ENCODE measurements around the gene DUSP22.

Gene DUSP22

GRCh38 chr6:268394-268935, 23.8 kb upstream of the DUSP22 start:
- H3K27ac ChIP-seq (ENCODE audit: low read depth, low read length) = no peak overlapping the region
- H3K4me1 ChIP-seq (ENCODE audit: control insufficient read depth, low read length) = no peaks in the 10 kb centered on the region
- no peak overlapping the region for H3K4me3 ChIP-seq (ENCODE audit: low read length)
- no peaks in the 10 kb centered on the region for H4K20me1 ChIP-seq (ENCODE audit: control insufficient read depth, insufficient read depth, low read depth, low read length)
- no peak overlapping the region for H3K4me2 ChIP-seq (ENCODE audit: low read length)
- no peaks in the 10 kb centered on the region for H3F3A ChIP-seq (ENCODE audit: control insufficient read depth, insufficient read depth)
- no peaks in the 10 kb centered on the region for H3K9me2 ChIP-seq (replicated peaks; ENCODE audit: control insufficient read depth, low read length)
- peaks cover 5% of the 10 kb centered on the region; the same call in 1 of the 2 replicates for H3K27me3 ChIP-seq (ENCODE audit: control insufficient read depth, low read length)
- H3K79me2 ChIP-seq (ENCODE audit: control insufficient read depth, low read length) = no peaks in the 10 kb centered on the region
- no peaks in the 10 kb centered on the region for H3K36me3 ChIP-seq (ENCODE audit: control insufficient read depth, low read length)
- no peaks in the 10 kb centered on the region for H3K9me3 ChIP-seq (ENCODE audit: control insufficient read depth, insufficient read depth, low read length)
- TF ChIP-seq CTCF (IDR thresholded peaks at IDR 0.05; ENCODE audit: low read depth, low read length, poor library complexity, severe bottlenecking) = no peak
- TF ChIP-seq EZH2phosphoT487 (IDR thresholded peaks at IDR 0.05; ENCODE audit: borderline replicate concordance, low read length) = no peak

GRCh38 chr6:273551-274058, 18.7 kb upstream of the DUSP22 start:
- peaks cover 8% of the 10 kb centered on the region for H3K27me3 ChIP-seq (ENCODE audit: control insufficient read depth, low read length)
- no peaks in the 10 kb centered on the region for H3K9me2 ChIP-seq (replicated peaks; ENCODE audit: control insufficient read depth, low read length)
- TF ChIP-seq EZH2phosphoT487 (IDR thresholded peaks at IDR 0.05; ENCODE audit: borderline replicate concordance, low read length) (no peak), CTCF (IDR thresholded peaks at IDR 0.05; ENCODE audit: low read depth, low read length, poor library complexity, severe bottlenecking) (no peak)
- no peaks in the 10 kb centered on the region for H3K79me2 ChIP-seq (ENCODE audit: control insufficient read depth, low read length)
- no peak overlapping the region for H3K4me2 ChIP-seq (ENCODE audit: low read length)
- no peaks in the 10 kb centered on the region for H3K4me1 ChIP-seq (ENCODE audit: control insufficient read depth, low read length)
- no peaks in the 10 kb centered on the region for H3F3A ChIP-seq (ENCODE audit: control insufficient read depth, insufficient read depth)
- H3K36me3 ChIP-seq (ENCODE audit: control insufficient read depth, low read length) = no peaks in the 10 kb centered on the region
- no peaks in the 10 kb centered on the region for H4K20me1 ChIP-seq (ENCODE audit: control insufficient read depth, insufficient read depth, low read depth, low read length)
- no peaks in the 10 kb centered on the region for H3K9me3 ChIP-seq (ENCODE audit: control insufficient read depth, insufficient read depth, low read length)
- no peak overlapping the region for H3K27ac ChIP-seq (ENCODE audit: low read depth, low read length)
- no peak overlapping the region for H3K4me3 ChIP-seq (ENCODE audit: low read length)

- no peaks in the 10 kb centered on the region for H3K36me3 ChIP-seq (ENCODE audit: control insufficient read depth, low read length)
- H3K79me2 ChIP-seq (ENCODE audit: control insufficient read depth, low read length) = no peaks in the 10 kb centered on the region
- no peak for TF ChIP-seq EZH2phosphoT487 (IDR thresholded peaks at IDR 0.05; ENCODE audit: borderline replicate concordance, low read length)
- no peak for TF ChIP-seq CTCF (IDR thresholded peaks at IDR 0.05; ENCODE audit: low read depth, low read length, poor library complexity, severe bottlenecking)
- H3K27ac ChIP-seq (ENCODE audit: low read depth, low read length) = no peak overlapping the region
- no peaks in the 10 kb centered on the region for H3F3A ChIP-seq (ENCODE audit: control insufficient read depth, insufficient read depth)
- H3K4me2 ChIP-seq (ENCODE audit: low read length) = no peak overlapping the region
- H3K9me2 ChIP-seq (replicated peaks; ENCODE audit: control insufficient read depth, low read length) = no peaks in the 10 kb centered on the region
- no peaks in the 10 kb centered on the region for H3K9me3 ChIP-seq (ENCODE audit: control insufficient read depth, insufficient read depth, low read length)
- peaks cover 4% of the 10 kb centered on the region for H3K27me3 ChIP-seq (ENCODE audit: control insufficient read depth, low read length)
- no peak overlapping the region for H3K4me3 ChIP-seq (ENCODE audit: low read length)
- no peaks in the 10 kb centered on the region for H3K4me1 ChIP-seq (ENCODE audit: control insufficient read depth, low read length)
- no peaks in the 10 kb centered on the region for H4K20me1 ChIP-seq (ENCODE audit: control insufficient read depth, insufficient read depth, low read depth, low read length)
These were observed 14.5 kb upstream of the DUSP22 start for GRCh38 chr6:277746-278145.
